ENCODE results near the gene CDC7. TPM values are rescaled to one million over a fixed set of nuclear protein-coding genes. Genes with fewer than 3 reads are reported as not detected.
"Not testable (repeated sequence)": the region's sequence is repeated elsewhere in the genome, so short reads cannot be mapped to it uniquely, and the experiment has no call there.

The CDC7 gene
- total RNA-seq, 1 donor from 2014 or later = 4.0 TPM

GRCh38 chr1:91519167-91519566 is 18.5 kb downstream of the CDC7 start:
- H3K4me2 ChIP-seq (ENCODE audit: low read length); H4K20me1 ChIP-seq (ENCODE audit: insufficient read depth, low read length); H3K4me1 ChIP-seq (ENCODE audit: insufficient read depth, low read length); H3K36me3 Mint-ChIP-seq (ENCODE audit: low read depth, unreplicated experiment); H2AFZ ChIP-seq (ENCODE audit: low read depth, low read length); H3K4me1 Mint-ChIP-seq (ENCODE audit: low read depth, unreplicated experiment); H3K27ac ChIP-seq (ENCODE audit: low read depth, low read length); H3K27me3 ChIP-seq (ENCODE audit: insufficient read depth, low read length); H3K9ac ChIP-seq (ENCODE audit: low read length); FAIRE-seq; H3K36me3 ChIP-seq (ENCODE audit: insufficient read depth, low read length); H3K27me3 Mint-ChIP-seq (ENCODE audit: low read depth, unreplicated experiment); H3K79me2 ChIP-seq (ENCODE audit: insufficient read depth, low read length); DNase-seq (ENCODE audit: low read depth); H3K27ac Mint-ChIP-seq (ENCODE audit: unreplicated experiment); H3K9me3 Mint-ChIP-seq (ENCODE audit: unreplicated experiment); H3K4me3 ChIP-seq (ENCODE audit: insufficient read depth, low read depth, low read length); H3K9me3 ChIP-seq (ENCODE audit: insufficient read depth, low read depth, low read length); H3K4me3 Mint-ChIP-seq (ENCODE audit: unreplicated experiment): not testable (repeated sequence)

DNA sequence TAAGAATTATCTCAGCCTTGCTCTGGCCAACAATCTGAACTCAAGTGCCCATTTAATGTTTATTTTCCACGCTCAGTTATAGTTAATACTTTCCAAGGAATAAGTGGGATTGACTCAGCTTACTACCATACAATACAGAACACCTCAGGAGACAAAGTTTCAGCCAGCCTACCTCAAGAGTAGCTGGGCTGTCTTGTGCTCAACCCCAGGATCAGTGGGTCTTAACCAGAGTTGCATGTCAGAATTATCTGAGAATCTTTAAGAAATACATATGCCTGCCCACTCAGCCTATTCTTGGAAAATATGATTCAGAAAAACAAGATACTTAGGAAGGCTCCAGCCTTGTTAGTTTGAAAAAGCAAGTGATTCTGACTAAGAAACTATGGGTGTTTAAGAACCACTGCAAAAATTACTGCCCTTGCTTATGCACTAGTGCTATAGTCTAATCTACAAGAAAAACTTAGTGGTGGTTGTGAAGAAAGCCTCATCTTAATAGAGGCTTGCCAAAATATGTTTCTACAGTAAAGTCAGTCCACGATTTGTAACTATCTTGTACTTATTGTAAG is 20.4 kb downstream of the CDC7 start:
- H3K27ac ChIP-seq (ENCODE audit: low read depth, low read length) = no peak overlapping the region
- H3K36me3 Mint-ChIP-seq (ENCODE audit: low read depth, unreplicated experiment) = no peaks in the 10 kb centered on the region
- H4K20me1 ChIP-seq (ENCODE audit: insufficient read depth, low read length) = no peaks in the 10 kb centered on the region
- peaks cover 2% of the 10 kb centered on the region for H3K4me1 Mint-ChIP-seq (ENCODE audit: low read depth, unreplicated experiment)
- H3K27ac Mint-ChIP-seq (ENCODE audit: unreplicated experiment) = no peak overlapping the region
- H3K36me3 ChIP-seq (ENCODE audit: insufficient read depth, low read length) = no peaks in the 10 kb centered on the region
- no peak overlapping the region for H3K4me3 Mint-ChIP-seq (ENCODE audit: unreplicated experiment)
- FAIRE-seq (no peak), DNase-seq (ENCODE audit: low read depth) (no peak)
- no peak overlapping the region for H3K4me3 ChIP-seq (ENCODE audit: insufficient read depth, low read depth, low read length)
- H3K79me2 ChIP-seq (ENCODE audit: insufficient read depth, low read length) = no peaks in the 10 kb centered on the region
- H3K9me3 ChIP-seq (ENCODE audit: insufficient read depth, low read depth, low read length) = no peaks in the 10 kb centered on the region
- H3K9me3 Mint-ChIP-seq (ENCODE audit: unreplicated experiment) = no peaks in the 10 kb centered on the region
- no peaks in the 10 kb centered on the region for H3K4me1 ChIP-seq (ENCODE audit: insufficient read depth, low read length)
- no peak overlapping the region for H2AFZ ChIP-seq (ENCODE audit: low read depth, low read length)
- no peaks in the 10 kb centered on the region for H3K27me3 ChIP-seq (ENCODE audit: insufficient read depth, low read length)
- H3K9ac ChIP-seq (ENCODE audit: low read length) = no peak overlapping the region
- TF ChIP-seq, protein P1, sequence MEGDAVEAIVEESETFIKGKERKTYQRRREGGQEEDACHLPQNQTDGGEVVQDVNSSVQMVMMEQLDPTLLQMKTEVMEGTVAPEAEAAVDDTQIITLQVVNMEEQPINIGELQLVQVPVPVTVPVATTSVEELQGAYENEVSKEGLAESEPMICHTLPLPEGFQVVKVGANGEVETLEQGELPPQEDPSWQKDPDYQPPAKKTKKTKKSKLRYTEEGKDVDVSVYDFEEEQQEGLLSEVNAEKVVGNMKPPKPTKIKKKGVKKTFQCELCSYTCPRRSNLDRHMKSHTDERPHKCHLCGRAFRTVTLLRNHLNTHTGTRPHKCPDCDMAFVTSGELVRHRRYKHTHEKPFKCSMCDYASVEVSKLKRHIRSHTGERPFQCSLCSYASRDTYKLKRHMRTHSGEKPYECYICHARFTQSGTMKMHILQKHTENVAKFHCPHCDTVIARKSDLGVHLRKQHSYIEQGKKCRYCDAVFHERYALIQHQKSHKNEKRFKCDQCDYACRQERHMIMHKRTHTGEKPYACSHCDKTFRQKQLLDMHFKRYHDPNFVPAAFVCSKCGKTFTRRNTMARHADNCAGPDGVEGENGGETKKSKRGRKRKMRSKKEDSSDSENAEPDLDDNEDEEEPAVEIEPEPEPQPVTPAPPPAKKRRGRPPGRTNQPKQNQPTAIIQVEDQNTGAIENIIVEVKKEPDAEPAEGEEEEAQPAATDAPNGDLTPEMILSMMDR (IDR thresholded peaks at IDR 0.05; ENCODE audit: insufficient read depth, low read depth, low read length) = no peak
- TF ChIP-seq EZH2 (IDR thresholded peaks at IDR 0.05; ENCODE audit: insufficient read depth, low read length) = no peak
- H3K27me3 Mint-ChIP-seq (ENCODE audit: low read depth, unreplicated experiment) = no peaks in the 10 kb centered on the region
- H3K4me2 ChIP-seq (ENCODE audit: low read length) = no peak overlapping the region

- H3K4me2 ChIP-seq (ENCODE audit: low read length) = no peak overlapping the region
- H2AFZ ChIP-seq (ENCODE audit: low read depth, low read length) = no peak overlapping the region
- FAIRE-seq = no peak
- no peaks in the 10 kb centered on the region for H3K79me2 ChIP-seq (ENCODE audit: insufficient read depth, low read length)
- TF ChIP-seq EZH2 (IDR thresholded peaks at IDR 0.05; ENCODE audit: insufficient read depth, low read length) = no peak
- TF ChIP-seq, protein P1 (IDR thresholded peaks at IDR 0.05; ENCODE audit: insufficient read depth, low read depth, low read length) = no peak
- no peaks in the 10 kb centered on the region for H3K36me3 ChIP-seq (ENCODE audit: insufficient read depth, low read length)
- H4K20me1 ChIP-seq (ENCODE audit: insufficient read depth, low read length) = no peaks in the 10 kb centered on the region
- no peak overlapping the region for H3K4me3 Mint-ChIP-seq (ENCODE audit: unreplicated experiment)
- H3K9me3 Mint-ChIP-seq (ENCODE audit: unreplicated experiment) = no peaks in the 10 kb centered on the region
- no peak overlapping the region for H3K9ac ChIP-seq (ENCODE audit: low read length)
- no peak overlapping the region for H3K27ac ChIP-seq (ENCODE audit: low read depth, low read length)
- DNase-seq (ENCODE audit: low read depth) = no peak
- H3K4me3 ChIP-seq (ENCODE audit: insufficient read depth, low read depth, low read length) = no peak overlapping the region
- no peak overlapping the region for H3K27ac Mint-ChIP-seq (ENCODE audit: unreplicated experiment)
- H3K27me3 Mint-ChIP-seq (ENCODE audit: low read depth, unreplicated experiment) = no peaks in the 10 kb centered on the region
- no peaks in the 10 kb centered on the region for H3K27me3 ChIP-seq (ENCODE audit: insufficient read depth, low read length)
- H3K4me1 ChIP-seq (ENCODE audit: insufficient read depth, low read length) = no peaks in the 10 kb centered on the region
- H3K4me1 Mint-ChIP-seq (ENCODE audit: low read depth, unreplicated experiment) = peaks cover 2% of the 10 kb centered on the region
- no peaks in the 10 kb centered on the region for H3K9me3 ChIP-seq (ENCODE audit: insufficient read depth, low read depth, low read length)
- H3K36me3 Mint-ChIP-seq (ENCODE audit: low read depth, unreplicated experiment) = no peaks in the 10 kb centered on the region
Measured at GRCh38 chr1:91523482-91523881, 22.8 kb downstream of the CDC7 start.

All from astrocyte (in vitro differentiated cells and primary cell).